Activated T-helper 1 cell treated with Interleukin-2 at 50 U/mL for 16 hours (primary cell): ENCODE measurements around the gene RAB44.

Source experiments
- DNase-seq: peaks from one replicate; pipeline ENCODE4 v3.0.0-alpha.2; 2020; ENCODE audit warnings: low read depth

The RAB44 gene

GRCh38 chr6:36733300-36733699 is 35.7 kb downstream of the RAB44 start:
- DNase-seq, result no peak

- DNase-seq, result no peak
Observed at GRCh38 chr6:36734486-36735060, 36.9 kb downstream of the RAB44 start.

GRCh38 chr6:36735110-36736071 is 37.8 kb downstream of the RAB44 start:
- no peak for DNase-seq

GRCh38 chr6:36737043-36737785 is 39.6 kb downstream of the RAB44 start:
- DNase-seq, result no peak

GRCh38 chr6:36738108-36738507 is 40.5 kb downstream of the RAB44 start:
- DNase-seq, result no peak

GRCh38 chr6:36739947-36740817 is 42.6 kb downstream of the RAB44 start:
- DNase-seq, result no peak

GRCh38 chr6:36740818-36741179 is 43.2 kb downstream of the RAB44 start:
- DNase-seq, result no peak

- no peak for DNase-seq
Observed at GRCh38 chr6:36742146-36742545, 44.5 kb downstream of the RAB44 start.

GRCh38 chr6:36743032-36743431 is 45.4 kb downstream of the RAB44 start:
- DNase-seq, result no peak

- no peak for DNase-seq
Observed at GRCh38 chr6:36743538-36744303, 46.1 kb downstream of the RAB44 start.

- DNase-seq, result no peak
Observed at GRCh38 chr6:36744304-36744673, 46.7 kb downstream of the RAB44 start.

GRCh38 chr6:36745283-36745682 is 47.7 kb downstream of the RAB44 start:
- DNase-seq, result no peak

GRCh38 chr6:36745836-36746235 is 48.2 kb downstream of the RAB44 start:
- DNase-seq, result no peak

- no peak for DNase-seq
Observed at GRCh38 chr6:36746251-36746650, 48.6 kb downstream of the RAB44 start.

- DNase-seq, result no peak
Observed at GRCh38 chr6:36749829-36750489, 52.3 kb downstream of the RAB44 start.

GRCh38 chr6:36751091-36751490 is 53.5 kb downstream of the RAB44 start:
- DNase-seq, result no peak

- no peak for DNase-seq
Observed at GRCh38 chr6:36751833-36752186, 54.2 kb downstream of the RAB44 start.

GRCh38 chr6:36752187-36752885 is 54.7 kb downstream of the RAB44 start:
- no peak for DNase-seq

GRCh38 chr6:36752886-36753506 is 55.4 kb downstream of the RAB44 start:
- no peak for DNase-seq
